GM18951 (cell line): Measurements from ENCODE around the gene FBN1.

Experiments used
- POLR2A ChIP-seq: IDR thresholded peaks from 4 replicates; pipeline ENCODE4 v1.6.1; 2011; ENCODE audit warnings: mild to moderate bottlenecking; ENCODE audit not compliant: insufficient read length, insufficient read depth; ENCODE audit errors: extremely low read depth
- in situ Hi-C: fragments of 300-500 bp; cut with MboI; formaldehyde crosslinking; loops from one replicate; pipeline ENCODE4 v1.12.0; 2022; ENCODE audit warnings: low sequenced_read_pairs, mixed read lengths, inconsistent platforms; ENCODE audit not compliant: unreplicated experiment

Gene FBN1

DNA sequence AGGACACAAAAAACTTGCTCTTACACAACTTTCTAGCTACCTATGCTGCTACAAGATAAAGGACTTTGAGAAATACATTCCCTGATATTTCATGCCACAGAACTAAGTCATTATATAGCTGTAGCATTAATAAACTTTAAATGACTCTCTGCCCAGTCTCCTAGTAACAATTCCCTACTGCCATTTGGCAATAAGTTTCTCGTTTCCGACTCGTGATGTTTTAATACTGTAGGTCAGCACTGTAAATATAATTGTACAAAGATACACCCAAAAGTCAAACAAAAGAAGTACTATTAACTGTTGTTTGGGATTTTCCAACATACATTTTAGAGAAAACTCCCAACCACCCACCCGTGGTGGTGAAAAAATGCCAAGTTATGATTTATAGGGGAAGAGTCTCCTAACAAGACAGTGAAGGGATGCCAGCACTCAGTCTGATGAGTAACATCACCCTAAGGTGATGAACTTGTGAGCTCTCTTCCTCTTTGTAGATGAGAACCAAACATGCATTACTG lies 182.1 kb downstream of the FBN1 start:
- TF ChIP-seq POLR2A, result no peak
- in situ Hi-C loops, result no loop called here

DNA sequence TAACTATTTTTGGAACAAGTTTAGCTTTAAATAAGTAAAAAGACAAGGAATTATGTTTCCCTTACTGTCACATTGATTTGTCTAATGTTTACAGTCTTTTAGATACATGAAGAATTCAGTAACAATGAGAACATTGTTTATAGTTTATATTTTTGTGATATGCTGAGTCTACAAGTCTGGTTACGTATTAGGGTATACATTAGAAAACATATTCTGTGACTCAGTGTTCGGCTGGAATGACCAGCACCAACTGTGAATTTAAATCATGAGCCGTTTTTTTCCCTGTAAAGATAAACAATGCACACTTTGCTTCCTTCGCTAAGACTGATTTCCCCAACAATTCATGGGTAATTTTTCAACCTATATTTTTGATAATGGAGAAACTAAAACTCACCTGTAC lies 182.8 kb downstream of the FBN1 start:
- in situ Hi-C loops, result no loop called here
- TF ChIP-seq POLR2A, result no peak

DNA sequence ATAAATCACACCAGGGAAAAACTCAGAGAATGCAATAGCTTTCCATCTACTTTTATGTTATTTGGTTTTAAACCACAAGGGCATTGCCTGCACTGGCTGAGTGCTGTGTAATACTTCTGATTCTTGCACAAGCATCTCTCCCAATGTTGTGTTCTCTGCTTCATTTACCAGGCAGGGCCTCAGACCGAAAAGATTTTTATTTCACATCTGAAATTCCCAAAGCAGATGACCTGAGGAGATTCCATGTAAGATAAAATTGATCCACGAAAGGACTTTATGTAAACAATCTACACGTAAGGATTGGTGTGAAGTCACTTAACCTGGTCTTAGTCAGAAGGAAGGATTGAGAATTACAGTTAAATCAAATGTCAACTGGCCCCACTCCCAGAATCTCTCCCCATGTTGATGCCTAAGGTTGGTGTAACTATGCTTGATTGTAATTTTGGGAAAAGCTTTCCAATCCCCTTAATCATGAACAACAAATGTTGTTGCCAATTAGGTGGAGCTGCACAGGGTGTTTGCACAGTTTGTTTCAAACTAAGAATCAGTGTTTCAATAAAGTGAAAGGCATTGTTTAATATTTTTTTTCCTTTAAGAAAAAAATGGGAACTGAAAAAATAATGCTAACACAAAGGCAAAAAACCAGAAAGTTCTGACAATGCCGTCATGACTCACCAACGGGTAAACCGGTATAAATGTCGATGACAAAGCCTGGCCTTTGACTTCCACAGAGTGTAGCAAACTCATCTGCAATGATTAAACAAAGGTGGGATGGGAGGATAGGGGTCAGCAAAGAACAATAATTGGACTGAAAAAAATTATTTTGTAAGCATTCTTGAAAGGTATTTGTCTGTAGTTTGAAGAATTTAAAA lies 185.7 kb downstream of the FBN1 start:
- no peak for TF ChIP-seq POLR2A
- in situ Hi-C loops, result no loop called here

DNA sequence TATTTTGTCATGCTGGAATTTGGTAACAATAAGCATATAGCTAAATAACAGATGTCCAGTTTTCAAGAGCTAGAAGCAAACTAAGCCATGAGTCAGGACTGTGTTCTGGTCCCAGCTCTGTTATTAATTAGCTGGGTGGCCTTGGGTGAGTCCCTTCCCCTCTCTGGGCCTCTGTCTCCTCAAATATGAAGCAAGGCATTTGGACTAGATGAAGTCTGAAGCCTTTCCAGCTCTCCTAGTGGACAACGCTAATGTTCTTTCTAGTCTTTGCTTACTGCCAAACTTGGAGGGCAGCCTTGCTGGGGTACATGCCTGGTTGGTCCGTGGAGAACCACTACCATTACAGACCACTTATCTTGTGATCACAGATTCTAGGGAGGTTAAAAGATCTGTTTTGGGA lies 186.6 kb downstream of the FBN1 start:
- in situ Hi-C loops, result no loop called here
- no peak for TF ChIP-seq POLR2A

DNA sequence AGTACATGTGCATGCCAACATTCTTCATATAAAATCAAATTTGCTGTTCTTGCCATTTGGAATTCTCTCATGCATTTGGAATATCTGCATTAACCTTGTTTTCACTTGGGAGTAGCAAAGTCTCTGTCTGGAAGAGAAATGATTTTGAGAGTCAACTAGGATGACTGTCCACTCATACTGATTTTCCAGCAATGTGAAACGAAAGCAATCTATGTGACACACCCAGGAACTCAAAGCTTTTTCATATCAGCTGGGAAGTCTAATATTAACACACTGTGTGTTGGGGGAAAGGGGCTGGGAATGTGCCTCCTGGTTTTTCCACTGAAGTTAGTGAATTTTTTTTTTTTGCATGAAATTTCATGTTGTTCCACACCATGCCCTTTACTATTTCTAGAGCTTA lies 189.4 kb downstream of the FBN1 start:
- TF ChIP-seq POLR2A, result no peak
- in situ Hi-C loops, result no loop called here

DNA sequence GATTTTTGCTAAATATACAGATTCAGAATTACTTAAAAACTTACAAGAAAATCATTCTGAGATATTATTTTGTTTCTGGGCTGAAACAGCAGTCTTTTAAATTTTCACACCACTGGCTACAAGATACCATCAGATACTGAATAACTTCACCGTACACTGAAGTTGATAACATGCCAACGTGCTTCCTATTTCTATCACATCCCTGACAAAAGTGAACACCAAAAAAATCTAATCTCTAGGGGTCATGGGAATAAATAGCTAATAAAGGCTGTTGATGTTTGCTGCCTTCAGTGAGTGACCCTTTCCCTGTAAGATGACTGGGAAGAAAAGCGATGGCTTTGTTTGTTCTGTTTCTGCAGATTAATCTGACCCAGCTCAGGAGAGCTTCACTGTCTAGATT lies 193.8 kb downstream of the FBN1 start:
- no peak for TF ChIP-seq POLR2A
- in situ Hi-C loops, result no loop called here

GRCh38 chr15:48451241-48451640 lies 194.3 kb downstream of the FBN1 start:
- in situ Hi-C loops, result no loop called here
- TF ChIP-seq POLR2A, result no peak

GRCh38 chr15:48449734-48450133 lies 195.8 kb downstream of the FBN1 start:
- in situ Hi-C loops, result no loop called here
- TF ChIP-seq POLR2A, result no peak

DNA sequence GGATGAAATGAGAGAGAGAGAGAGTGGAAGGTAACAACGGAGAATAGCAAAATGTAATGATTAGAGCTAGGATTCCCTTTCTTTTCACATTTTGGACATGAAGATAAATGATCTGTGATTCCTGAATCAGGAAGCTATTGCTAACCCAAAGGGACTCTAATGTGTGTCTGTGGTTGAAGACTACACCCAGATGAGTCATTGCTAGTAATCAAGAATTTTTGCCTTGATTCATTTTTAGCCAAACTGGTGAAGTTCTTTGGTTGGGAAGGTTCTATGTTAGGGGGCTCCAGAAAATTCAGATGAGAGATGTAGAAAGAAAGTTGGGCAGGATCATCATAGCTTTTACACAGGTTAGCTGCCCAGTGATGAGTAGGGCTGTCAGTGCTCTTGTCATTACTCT lies 197.9 kb downstream of the FBN1 start:
- in situ Hi-C loops, result no loop called here
- TF ChIP-seq POLR2A, result no peak

DNA sequence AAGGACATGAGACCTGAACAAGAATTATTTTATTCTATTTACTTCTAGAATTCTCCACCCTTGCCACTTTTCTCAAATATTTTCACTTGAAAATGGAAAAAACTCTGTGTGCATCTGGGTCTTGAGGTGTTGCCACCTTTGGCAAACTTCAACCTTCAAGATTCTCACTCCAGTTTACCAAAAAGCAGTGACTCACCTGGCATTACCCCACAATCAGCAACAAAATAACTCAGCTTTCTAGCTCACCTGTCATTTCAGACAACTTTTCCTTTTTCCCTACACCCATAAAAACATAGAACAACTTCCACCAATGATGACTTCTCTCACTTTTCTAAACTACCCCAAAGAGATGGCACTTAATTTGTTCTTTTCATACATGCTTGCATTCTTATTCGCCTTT lies 198.5 kb downstream of the FBN1 start:
- in situ Hi-C loops, result no loop called here
- no peak for TF ChIP-seq POLR2A

DNA sequence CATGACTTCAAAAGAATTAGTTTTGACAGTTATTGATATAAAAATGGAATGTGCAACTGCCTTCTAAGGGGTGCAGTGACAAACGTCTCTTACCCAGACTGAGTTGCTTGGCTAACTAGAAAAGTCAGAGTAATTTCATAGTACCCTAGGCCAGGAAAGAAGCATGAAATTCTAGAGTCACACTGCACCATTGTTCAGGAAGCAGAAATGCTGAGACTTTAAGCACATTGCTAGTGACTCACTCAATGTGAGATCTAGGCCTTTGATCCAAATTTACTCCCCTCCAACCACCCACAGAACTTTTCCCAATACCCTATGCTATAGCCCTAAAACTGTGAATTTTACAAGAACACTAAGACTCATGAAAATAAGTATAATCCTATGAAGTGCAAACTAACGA lies 203.5 kb downstream of the FBN1 start:
- in situ Hi-C loops, result no loop called here
- no peak for TF ChIP-seq POLR2A

DNA sequence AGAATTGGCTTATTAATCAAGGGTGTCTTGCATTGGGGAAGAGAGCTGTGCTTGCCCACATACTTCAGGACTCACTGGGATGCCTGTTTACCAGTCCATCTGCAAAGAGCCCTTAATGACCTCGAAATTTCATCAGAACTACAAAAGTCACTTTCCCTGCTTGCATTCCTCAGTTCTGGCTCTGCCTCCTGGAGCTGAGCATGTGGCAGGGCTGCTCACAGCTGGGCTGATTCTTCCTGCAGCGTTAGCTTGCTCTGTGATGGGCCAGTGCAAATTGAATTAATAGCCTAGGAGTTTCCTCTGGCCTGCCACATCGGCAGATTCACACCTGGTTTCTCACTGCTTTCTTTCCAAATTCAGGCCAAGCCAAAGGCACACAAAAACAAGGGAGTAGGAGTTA lies 205.4 kb downstream of the FBN1 start:
- no peak for TF ChIP-seq POLR2A
- in situ Hi-C loops, result no loop called here

- in situ Hi-C loops, result no loop called here
- no peak for TF ChIP-seq POLR2A
Observed at GRCh38 chr15:48437178-48437577, 208.3 kb downstream of the FBN1 start.

DNA sequence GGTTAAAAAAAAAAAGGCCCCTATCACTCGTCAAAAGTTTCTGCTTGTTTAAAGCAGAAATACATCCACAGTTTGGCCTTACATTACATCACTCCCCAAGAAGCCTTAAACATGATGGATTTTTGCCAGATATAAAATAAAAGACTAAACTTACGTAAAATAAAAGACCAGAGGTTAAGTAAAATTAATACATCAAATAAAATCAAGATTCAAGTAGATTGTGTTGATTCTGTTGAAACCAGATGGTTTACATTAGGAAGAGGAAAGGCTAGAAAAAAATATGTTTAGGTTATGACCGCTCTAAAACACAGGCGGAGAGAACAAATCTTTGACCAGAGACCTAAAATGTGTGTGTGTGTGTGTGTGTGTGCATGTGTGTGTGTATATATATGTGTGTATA lies 210.2 kb downstream of the FBN1 start:
- in situ Hi-C loops, result no loop called here
- TF ChIP-seq POLR2A, result no peak
